Measurements from ENCODE around the gene APBB1IP. TPM values are rescaled to one million over a fixed set of nuclear protein-coding genes. Genes with fewer than 3 reads are reported as not detected.
A peak's percentile ranks its signal among the peaks of the same experiment; 100 is the strongest.

Gene APBB1IP
- total RNA-seq, 1 experiment from 2014 or later: not detected

GRCh38 chr10:26566525-26567350 is 128.6 kb downstream of the APBB1IP start:
- Histone ChIP-seq H3K4me1 (ENCODE audit: insufficient read depth, low read length) (no peaks in the 10 kb centered on the region), H3K27ac (ENCODE audit: insufficient read length, low read depth, low read length) (no peak overlapping the region), H3K9me3 (ENCODE audit: control insufficient read depth, low read depth, low read length) (no peaks in the 10 kb centered on the region), H3K14ac (ENCODE audit: insufficient read depth, low read length) (no peak overlapping the region), H3K79me2 (ENCODE audit: insufficient read depth, low read length) (no peaks in the 10 kb centered on the region), H4K20me1 (ENCODE audit: control insufficient read depth, insufficient read depth, insufficient read length) (no peaks in the 10 kb centered on the region), H3K27me3 (ENCODE audit: insufficient read depth, low read length) (no peaks in the 10 kb centered on the region), H3K23ac (ENCODE audit: insufficient read length, low read depth, low read length) (no peak overlapping the region), H2BK120ac (ENCODE audit: low read depth, low read length, poor library complexity, severe bottlenecking) (no peak overlapping the region), H3K4me2 (ENCODE audit: insufficient read depth, insufficient read length, low read length) (peak overlapping the region; percentile 64), H3T11ph (ENCODE audit: low read length) (no peak overlapping the region), H4K5ac (ENCODE audit: insufficient read length, low read depth, low read length) (no peak overlapping the region), H3K23me2 (ENCODE audit: insufficient read length, low read depth, low read length, poor library complexity, severe bottlenecking) (no peaks in the 10 kb centered on the region), H2BK5ac (ENCODE audit: insufficient read length, low read length) (no peak overlapping the region), H2AFZ (ENCODE audit: low read length) (no peak overlapping the region), H3K18ac (ENCODE audit: insufficient read length, low read depth, low read length) (no peak overlapping the region), H3K9ac (ENCODE audit: extremely low read depth, insufficient read length, low read length) (no peak overlapping the region), H4K8ac (replicated peaks; ENCODE audit: insufficient read length, low read depth, low read length) (no peak overlapping the region), H3K4ac (ENCODE audit: low read depth, low read length) (no peak overlapping the region), H2BK15ac (ENCODE audit: low read depth, low read length) (no peak overlapping the region), H2BK20ac (ENCODE audit: low read depth, low read length, poor library complexity, severe bottlenecking) (no peak overlapping the region), H4K91ac (ENCODE audit: insufficient read length, low read depth, low read length) (no peak overlapping the region), H3K79me1 (ENCODE audit: insufficient read depth, low read depth, low read length, poor library complexity, severe bottlenecking) (no peaks in the 10 kb centered on the region), H2BK12ac (ENCODE audit: insufficient read length, low read depth, low read length) (no peak overlapping the region), H2AK5ac (ENCODE audit: insufficient read length, low read length) (no peak overlapping the region), H3K56ac (ENCODE audit: insufficient read length, low read depth, low read length) (no peak overlapping the region)
- Mint-ChIP-seq H3K9me3 (peaks cover 0 to 4% of the 10 kb centered on the region in 2 experiments; a peak in 1 of 5 replicates), H3K36me3 (ENCODE audit: insufficient read depth in 1 of 3, low read depth in 3 of 3) (no peaks in the 10 kb centered on the region), H3K4me3 (peak overlapping the region; percentile 68 to 85), H3K27ac (no peak overlapping the region), H3K27me3 (ENCODE audit: low read depth) (peaks cover 12% of the 10 kb centered on the region), H3K4me1 (peaks cover 3 to 4% of the 10 kb centered on the region in 2 experiments; a peak in 3 of 4 replicates)
- DNase-seq: peak; percentile 77
- WGBS (ENCODE audit: extremely low coverage, insufficient read length, low lambda C conversion rate): no CpG with 5 or more reads among the region's 64 CpGs
- TF ChIP-seq CTCF (conservative IDR thresholded peaks at IDR 0.05): peak; percentile 15; the same call in 1 of the 3 replicates

All from H9 (cell line).